ENCODE results near the gene CXCL6.
A peak's percentile ranks its signal among the peaks of the same experiment; 100 is the strongest.

CXCL6 gene

GRCh38 chr4:73869130-73870055 lies 32.9 kb downstream of the CXCL6 start, which contains the start of gene CXCL1:
Gene CXCL1 (plus strand): TSS chr4:73869393. CDS start chr4:73869471, 78 bp downstream.
- Histone ChIP-seq H3K27ac (ENCODE audit: low read length) (no peak within 1 kb of the TSS), H3K4me1 (ENCODE audit: control insufficient read depth in 1 of 2, insufficient read depth in 2 of 2, low read length in 2 of 2) (no peaks in the 10 kb centered on the region), H3K36me3 (ENCODE audit: control insufficient read depth in 1 of 2, insufficient read depth in 2 of 2, low read length in 2 of 2) (no peaks in the 10 kb centered on the region), H3K27me3 (ENCODE audit: low read depth, low read length) (peaks cover 11% of the 10 kb centered on the region), H3K4me3 (ENCODE audit: low read depth in 1 of 2, low read length in 2 of 2) (peak within 1 kb of the TSS; percentile 57 to 62), H3K9me3 (ENCODE audit: control insufficient read depth in 1 of 2, low read length in 2 of 2) (no peaks in the 10 kb centered on the region)

GRCh38 chr4:73870260-73870659 lies 33.8 kb downstream of the CXCL6 start:
- H3K27me3 ChIP-seq (ENCODE audit: low read depth, low read length): peaks cover 11% of the 10 kb centered on the region
- H3K27ac ChIP-seq (ENCODE audit: low read length): no peak overlapping the region
- no peak overlapping the region for H3K4me3 ChIP-seq (ENCODE audit: low read depth in 1 of 2, low read length in 2 of 2)
- H3K4me1 ChIP-seq (ENCODE audit: control insufficient read depth in 1 of 2, insufficient read depth in 2 of 2, low read length in 2 of 2): no peaks in the 10 kb centered on the region
- no peaks in the 10 kb centered on the region for H3K9me3 ChIP-seq (ENCODE audit: control insufficient read depth in 1 of 2, low read length in 2 of 2)
- no peaks in the 10 kb centered on the region for H3K36me3 ChIP-seq (ENCODE audit: control insufficient read depth in 1 of 2, insufficient read depth in 2 of 2, low read length in 2 of 2)

- Histone ChIP-seq H3K9me3 (ENCODE audit: control insufficient read depth in 1 of 2, low read length in 2 of 2) (no peaks in the 10 kb centered on the region), H3K36me3 (ENCODE audit: control insufficient read depth in 1 of 2, insufficient read depth in 2 of 2, low read length in 2 of 2) (no peaks in the 10 kb centered on the region), H3K27ac (ENCODE audit: low read length) (no peak overlapping the region), H3K27me3 (ENCODE audit: low read depth, low read length) (peaks cover 11% of the 10 kb centered on the region), H3K4me3 (ENCODE audit: low read depth in 1 of 2, low read length in 2 of 2) (no peak overlapping the region), H3K4me1 (ENCODE audit: control insufficient read depth in 1 of 2, insufficient read depth in 2 of 2, low read length in 2 of 2) (no peaks in the 10 kb centered on the region)
Observed at GRCh38 chr4:73870768-73871167, 34.3 kb downstream of the CXCL6 start.

DNA sequence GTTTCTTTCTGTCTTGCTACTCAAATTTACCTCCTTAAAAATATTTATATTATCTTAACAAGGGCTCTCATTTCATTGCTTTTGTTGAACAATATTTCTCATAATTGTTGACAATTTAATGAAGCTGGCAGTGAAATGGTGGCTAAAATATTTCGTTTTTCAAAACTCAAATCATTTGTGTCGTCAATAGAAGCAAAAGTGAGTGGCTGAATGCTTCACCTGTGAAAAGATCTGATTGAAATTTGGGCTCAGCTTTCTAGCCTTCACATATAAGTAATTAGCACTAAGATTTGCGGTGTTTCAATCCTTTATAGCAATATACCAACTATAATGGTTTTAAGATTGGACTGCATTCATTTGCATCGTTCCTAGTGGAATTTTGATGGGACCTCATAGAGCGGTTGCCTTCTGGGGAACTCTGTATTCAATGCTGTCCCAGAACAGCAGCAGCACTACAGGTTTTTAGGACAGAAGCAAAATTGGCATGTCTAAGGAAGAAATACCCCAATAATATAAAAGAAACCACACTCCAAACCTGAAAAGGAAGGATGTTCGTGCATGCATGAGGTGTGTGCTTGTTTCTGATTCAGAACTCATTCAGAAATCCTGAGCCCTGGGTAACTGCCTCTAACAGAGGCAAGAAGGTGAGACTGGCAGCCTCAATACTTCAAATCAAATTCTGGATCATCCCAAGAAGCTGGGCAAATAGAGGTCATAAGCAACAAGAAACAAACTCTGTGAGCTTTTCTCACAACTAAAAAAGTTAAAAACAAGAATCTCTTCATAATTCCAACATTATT lies 35.2 kb downstream of the CXCL6 start:
- Histone ChIP-seq H3K27me3 (ENCODE audit: low read depth, low read length) (peaks cover 11% of the 10 kb centered on the region), H3K4me1 (ENCODE audit: control insufficient read depth in 1 of 2, insufficient read depth in 2 of 2, low read length in 2 of 2) (no peaks in the 10 kb centered on the region), H3K9me3 (ENCODE audit: control insufficient read depth in 1 of 2, low read length in 2 of 2) (no peaks in the 10 kb centered on the region), H3K27ac (ENCODE audit: low read length) (no peak overlapping the region), H3K4me3 (ENCODE audit: low read depth in 1 of 2, low read length in 2 of 2) (no peak overlapping the region), H3K36me3 (ENCODE audit: control insufficient read depth in 1 of 2, insufficient read depth in 2 of 2, low read length in 2 of 2) (no peaks in the 10 kb centered on the region)

DNA sequence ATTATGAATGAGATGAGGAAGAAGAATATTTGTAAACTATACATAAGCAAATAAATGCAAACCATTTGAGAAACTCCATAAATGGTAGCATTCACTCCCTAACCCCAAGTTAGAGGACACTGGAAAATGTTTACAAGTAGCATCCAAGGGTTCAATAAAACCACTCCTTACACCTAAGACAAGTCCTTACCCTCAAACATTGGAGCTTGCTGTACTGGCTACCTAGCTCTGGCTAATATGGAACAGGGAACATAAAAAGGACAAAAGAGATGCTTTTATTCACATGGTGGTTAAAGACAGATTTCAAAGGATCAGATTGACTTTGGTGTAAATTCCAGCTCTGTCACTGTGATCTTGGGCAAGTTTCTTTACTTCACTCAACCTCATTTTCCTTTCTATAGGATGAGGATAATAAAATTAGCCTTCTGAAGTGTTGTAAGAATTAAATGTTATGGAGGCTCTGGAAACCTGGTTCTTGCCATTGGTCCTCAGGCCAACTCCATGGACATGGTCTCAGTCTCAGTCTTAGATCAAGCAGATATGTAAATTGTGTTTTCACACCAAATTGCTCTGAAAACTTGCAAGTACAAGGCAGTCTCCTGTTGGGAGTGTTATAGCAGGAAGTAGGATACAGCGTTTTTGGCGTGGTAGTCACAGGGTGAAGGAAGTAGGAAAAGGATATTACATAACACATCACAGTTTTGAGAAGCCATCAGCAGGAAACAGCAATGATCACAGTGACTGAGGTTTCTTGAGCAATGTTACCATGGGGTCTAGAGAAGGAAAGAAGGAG lies 36.0 kb downstream of the CXCL6 start:
- no peak overlapping the region for H3K27ac ChIP-seq (ENCODE audit: low read length)
- H3K4me3 ChIP-seq (ENCODE audit: low read depth in 1 of 2, low read length in 2 of 2): no peak overlapping the region
- H3K27me3 ChIP-seq (ENCODE audit: low read depth, low read length): peaks cover 11% of the 10 kb centered on the region
- H3K9me3 ChIP-seq (ENCODE audit: control insufficient read depth in 1 of 2, low read length in 2 of 2): no peaks in the 10 kb centered on the region
- no peaks in the 10 kb centered on the region for H3K4me1 ChIP-seq (ENCODE audit: control insufficient read depth in 1 of 2, insufficient read depth in 2 of 2, low read length in 2 of 2)
- no peaks in the 10 kb centered on the region for H3K36me3 ChIP-seq (ENCODE audit: control insufficient read depth in 1 of 2, insufficient read depth in 2 of 2, low read length in 2 of 2)

GRCh38 chr4:73874386-73874785 lies 37.9 kb downstream of the CXCL6 start:
- Histone ChIP-seq H3K9me3 (ENCODE audit: control insufficient read depth in 1 of 2, low read length in 2 of 2) (no peaks in the 10 kb centered on the region), H3K27me3 (ENCODE audit: low read depth, low read length) (no peaks in the 10 kb centered on the region), H3K4me3 (ENCODE audit: low read depth in 1 of 2, low read length in 2 of 2) (no peak overlapping the region), H3K36me3 (ENCODE audit: control insufficient read depth in 1 of 2, insufficient read depth in 2 of 2, low read length in 2 of 2) (no peaks in the 10 kb centered on the region), H3K4me1 (ENCODE audit: control insufficient read depth in 1 of 2, insufficient read depth in 2 of 2, low read length in 2 of 2) (no peaks in the 10 kb centered on the region), H3K27ac (ENCODE audit: low read length) (no peak overlapping the region)

GRCh38 chr4:73875401-73875800 lies 38.9 kb downstream of the CXCL6 start:
- H3K27ac ChIP-seq (ENCODE audit: low read length): no peak overlapping the region

DNA sequence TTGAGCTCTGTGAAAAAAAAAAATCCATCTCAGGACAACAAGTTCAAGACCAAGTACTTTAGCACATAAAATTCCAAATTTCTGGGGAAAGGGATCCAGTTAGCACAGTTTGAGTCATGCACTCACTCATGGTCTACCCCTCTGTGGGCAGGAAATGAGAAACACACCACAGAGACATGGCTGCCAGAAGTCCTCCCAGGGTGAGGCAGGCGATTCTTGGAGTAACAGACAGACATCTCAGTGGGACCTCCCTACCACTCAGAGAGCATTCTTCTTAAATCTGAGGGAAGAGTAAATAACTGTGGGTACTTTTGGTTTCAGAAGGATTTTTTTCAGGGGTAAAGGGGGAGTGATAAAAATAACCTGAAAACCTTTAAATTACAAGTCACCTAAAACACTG lies 46.8 kb downstream of the CXCL6 start:
- no peaks in the 10 kb centered on the region for H3K4me1 ChIP-seq (ENCODE audit: control insufficient read depth in 1 of 2, insufficient read depth in 2 of 2, low read length in 2 of 2)
- H3K27me3 ChIP-seq (ENCODE audit: low read depth, low read length): no peaks in the 10 kb centered on the region
- H3K4me3 ChIP-seq (ENCODE audit: low read depth in 1 of 2, low read length in 2 of 2): no peak overlapping the region
- no peaks in the 10 kb centered on the region for H3K9me3 ChIP-seq (ENCODE audit: control insufficient read depth in 1 of 2, low read length in 2 of 2)
- no peak overlapping the region for H3K27ac ChIP-seq (ENCODE audit: low read length)
- no peaks in the 10 kb centered on the region for H3K36me3 ChIP-seq (ENCODE audit: control insufficient read depth in 1 of 2, insufficient read depth in 2 of 2, low read length in 2 of 2)

More at GRCh38 chr4:73875401-73875800, 38.9 kb downstream of the CXCL6 start:
- Histone ChIP-seq H3K4me1 (ENCODE audit: control insufficient read depth in 1 of 2, insufficient read depth in 2 of 2, low read length in 2 of 2) (no peaks in the 10 kb centered on the region), H3K36me3 (ENCODE audit: control insufficient read depth in 1 of 2, insufficient read depth in 2 of 2, low read length in 2 of 2) (no peaks in the 10 kb centered on the region), H3K4me3 (ENCODE audit: low read depth in 1 of 2, low read length in 2 of 2) (no peak overlapping the region), H3K9me3 (ENCODE audit: control insufficient read depth in 1 of 2, low read length in 2 of 2) (no peaks in the 10 kb centered on the region), H3K27me3 (ENCODE audit: low read depth, low read length) (no peaks in the 10 kb centered on the region)

DNA sequence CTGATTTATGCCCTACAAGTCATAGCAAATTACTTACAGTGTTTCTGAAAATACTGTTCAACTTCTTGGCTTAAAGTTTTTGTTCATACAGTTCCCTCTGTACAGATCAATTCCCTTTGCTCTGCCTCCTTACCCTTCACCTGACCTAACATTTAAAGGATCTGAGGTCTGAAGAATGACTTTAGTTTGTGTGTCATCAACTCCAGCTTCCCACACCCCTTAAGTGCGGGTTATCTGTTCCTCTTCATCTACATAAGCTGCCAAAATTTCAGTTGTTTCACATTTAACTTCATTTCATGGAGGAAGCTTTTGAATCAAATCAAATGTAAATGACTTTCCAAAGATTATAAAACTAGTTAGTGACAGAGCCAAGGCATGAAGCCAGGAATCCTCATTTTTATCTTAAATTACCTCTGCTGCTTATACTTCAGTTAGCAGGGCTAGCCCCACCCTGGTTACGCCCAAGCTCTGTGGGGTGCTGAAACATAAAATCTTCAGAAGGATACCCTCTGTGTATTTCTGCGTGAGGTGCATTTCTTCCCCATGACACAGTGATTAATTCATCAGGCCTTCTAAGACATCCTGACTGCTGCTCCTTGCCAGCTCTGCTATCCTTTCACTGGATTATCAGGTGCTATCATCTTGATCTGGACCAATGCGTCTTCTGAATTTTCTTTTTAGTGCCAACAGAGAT lies 49.2 kb downstream of the CXCL6 start:
- Histone ChIP-seq H3K9me3 (ENCODE audit: control insufficient read depth in 1 of 2, low read length in 2 of 2) (no peaks in the 10 kb centered on the region), H3K27me3 (ENCODE audit: low read depth, low read length) (no peaks in the 10 kb centered on the region), H3K4me3 (ENCODE audit: low read depth in 1 of 2, low read length in 2 of 2) (no peak overlapping the region), H3K4me1 (ENCODE audit: control insufficient read depth in 1 of 2, insufficient read depth in 2 of 2, low read length in 2 of 2) (no peaks in the 10 kb centered on the region), H3K27ac (ENCODE audit: low read length) (no peak overlapping the region), H3K36me3 (ENCODE audit: control insufficient read depth in 1 of 2, insufficient read depth in 2 of 2, low read length in 2 of 2) (no peaks in the 10 kb centered on the region)

All from muscle layer of duodenum (tissue), 2 donors.